ENCODE measurements around the gene PCGF3.

The PCGF3 gene

DNA sequence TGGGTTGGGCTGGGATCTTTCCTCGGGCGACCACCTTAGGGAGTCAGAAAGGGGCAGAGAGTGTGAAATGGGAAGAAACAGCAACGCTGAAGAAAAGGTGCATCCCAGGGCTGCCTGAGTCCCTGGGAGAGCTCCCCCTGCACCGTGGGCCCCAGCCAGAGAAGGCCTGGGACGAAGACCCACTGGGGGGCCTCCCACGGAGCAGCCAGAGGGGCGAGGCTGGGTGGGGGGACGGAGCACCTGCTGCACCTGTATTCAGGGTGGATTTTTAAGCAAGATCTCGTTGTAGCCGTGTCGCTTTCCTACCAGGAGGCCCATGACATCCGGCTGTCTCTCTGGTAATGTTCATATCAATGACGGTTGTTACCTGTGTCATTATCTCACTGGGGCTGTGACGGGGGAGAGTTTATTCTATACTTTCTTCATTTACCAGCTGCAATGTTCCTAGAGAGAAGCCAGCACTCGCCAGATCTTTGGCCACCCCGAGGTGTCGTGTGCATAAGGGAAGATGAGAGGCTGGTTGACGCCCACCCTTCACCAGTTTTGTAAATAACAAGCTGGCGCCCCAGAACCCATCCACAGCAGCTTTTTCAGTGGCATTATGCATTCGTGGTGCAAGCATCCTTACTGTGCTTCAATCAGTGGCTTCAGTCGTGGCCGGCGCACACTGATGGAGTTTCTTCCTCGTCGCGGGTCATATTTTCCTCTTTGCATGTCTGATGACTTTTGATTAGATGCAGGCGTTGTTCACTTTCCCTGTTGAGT is 5.6 kb upstream of the PCGF3 start:
- TF ChIP-seq, protein P1, sequence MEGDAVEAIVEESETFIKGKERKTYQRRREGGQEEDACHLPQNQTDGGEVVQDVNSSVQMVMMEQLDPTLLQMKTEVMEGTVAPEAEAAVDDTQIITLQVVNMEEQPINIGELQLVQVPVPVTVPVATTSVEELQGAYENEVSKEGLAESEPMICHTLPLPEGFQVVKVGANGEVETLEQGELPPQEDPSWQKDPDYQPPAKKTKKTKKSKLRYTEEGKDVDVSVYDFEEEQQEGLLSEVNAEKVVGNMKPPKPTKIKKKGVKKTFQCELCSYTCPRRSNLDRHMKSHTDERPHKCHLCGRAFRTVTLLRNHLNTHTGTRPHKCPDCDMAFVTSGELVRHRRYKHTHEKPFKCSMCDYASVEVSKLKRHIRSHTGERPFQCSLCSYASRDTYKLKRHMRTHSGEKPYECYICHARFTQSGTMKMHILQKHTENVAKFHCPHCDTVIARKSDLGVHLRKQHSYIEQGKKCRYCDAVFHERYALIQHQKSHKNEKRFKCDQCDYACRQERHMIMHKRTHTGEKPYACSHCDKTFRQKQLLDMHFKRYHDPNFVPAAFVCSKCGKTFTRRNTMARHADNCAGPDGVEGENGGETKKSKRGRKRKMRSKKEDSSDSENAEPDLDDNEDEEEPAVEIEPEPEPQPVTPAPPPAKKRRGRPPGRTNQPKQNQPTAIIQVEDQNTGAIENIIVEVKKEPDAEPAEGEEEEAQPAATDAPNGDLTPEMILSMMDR (conservative IDR thresholded peaks at IDR 0.05; ENCODE audit: low read depth, low read length): no peak
- Histone ChIP-seq H3K4me2 (no peak overlapping the region), H3K4me3 (IDR thresholded peaks at IDR 0.05; ENCODE audit: insufficient read depth, low read depth, low read length) (no peak overlapping the region), H3K36me3 (ENCODE audit: insufficient read depth) (no peaks in the 10 kb centered on the region), H3K27ac (no peak overlapping the region), H2AFZ (ENCODE audit: low read depth) (no peak overlapping the region), H3K27me3 (ENCODE audit: insufficient read depth, low read depth) (no peaks in the 10 kb centered on the region), H4K20me1 (ENCODE audit: insufficient read depth) (no peaks in the 10 kb centered on the region), H3K4me1 (ENCODE audit: low read depth, poor library complexity, severe bottlenecking) (no peaks in the 10 kb centered on the region), H3K79me2 (ENCODE audit: insufficient read depth, low read depth) (no peaks in the 10 kb centered on the region), H3K9ac (no peak overlapping the region)

DNA sequence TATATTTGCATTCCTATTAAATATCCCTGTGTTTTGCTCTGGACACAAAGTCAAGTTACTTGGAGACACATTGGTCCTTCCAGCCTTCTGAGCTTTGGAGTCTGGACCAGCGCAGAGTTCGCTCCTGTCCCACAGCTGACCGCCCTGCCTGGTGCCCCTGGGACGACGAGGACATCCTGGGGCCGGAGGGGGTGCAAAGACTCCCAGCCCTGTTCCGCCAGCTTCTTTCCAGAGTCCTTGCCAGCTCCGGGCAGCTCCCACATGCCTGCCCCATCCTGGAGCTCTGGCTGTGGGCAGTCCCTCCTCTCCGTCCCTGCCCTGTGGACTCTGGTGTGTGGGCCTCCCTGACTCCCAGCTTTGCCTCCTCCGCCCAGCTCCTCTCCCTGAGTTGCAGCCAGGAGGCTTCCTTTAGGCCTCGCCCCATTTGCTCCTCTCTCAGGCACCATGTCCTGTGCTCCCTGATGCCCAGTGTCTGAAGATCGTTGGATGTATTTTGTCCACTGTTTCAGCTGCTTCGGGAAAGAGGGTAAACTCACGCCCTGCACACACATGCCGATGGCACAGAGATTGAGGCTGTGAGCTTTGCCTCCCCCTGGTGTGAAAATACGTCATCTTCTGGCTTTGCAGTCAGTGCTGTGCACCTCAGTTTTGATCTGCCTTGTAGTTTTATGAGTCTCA is 4.9 kb upstream of the PCGF3 start:
- Histone ChIP-seq H3K27me3 (ENCODE audit: insufficient read depth, low read depth) (no peaks in the 10 kb centered on the region), H3K4me3 (IDR thresholded peaks at IDR 0.05; ENCODE audit: insufficient read depth, low read depth, low read length) (no peak overlapping the region), H3K79me2 (ENCODE audit: insufficient read depth, low read depth) (no peaks in the 10 kb centered on the region), H3K4me2 (no peak overlapping the region), H4K20me1 (ENCODE audit: insufficient read depth) (no peaks in the 10 kb centered on the region), H3K36me3 (ENCODE audit: insufficient read depth) (no peaks in the 10 kb centered on the region), H2AFZ (ENCODE audit: low read depth) (no peak overlapping the region), H3K9ac (no peak overlapping the region), H3K27ac (no peak overlapping the region), H3K4me1 (ENCODE audit: low read depth, poor library complexity, severe bottlenecking) (no peaks in the 10 kb centered on the region)
- TF ChIP-seq, protein P1 (conservative IDR thresholded peaks at IDR 0.05; ENCODE audit: low read depth, low read length): no peak

DNA sequence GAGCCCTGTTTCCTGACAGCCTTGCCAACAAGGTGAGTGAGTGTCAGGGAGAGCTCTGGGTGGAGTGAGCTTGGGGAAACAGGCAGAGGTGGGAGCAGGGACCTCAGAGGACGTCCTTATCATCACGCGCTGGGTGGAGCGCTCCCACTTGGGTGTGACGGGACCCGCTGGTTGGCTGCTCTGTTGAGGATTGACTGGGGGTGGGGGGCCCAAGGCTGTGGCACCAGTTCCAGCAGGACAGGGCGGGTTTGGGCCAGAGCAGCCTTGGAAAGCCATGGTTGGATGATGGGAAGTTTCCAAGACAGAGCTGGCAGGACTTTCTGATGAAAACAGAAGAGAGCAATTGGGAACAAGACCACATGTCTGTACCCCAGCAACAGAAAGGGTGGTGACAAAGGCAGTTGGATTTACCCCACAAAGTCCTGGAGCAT is 3.0 kb upstream of the PCGF3 start:
- no peaks in the 10 kb centered on the region for H3K27me3 ChIP-seq (ENCODE audit: insufficient read depth, low read depth)
- TF ChIP-seq, protein P1 (conservative IDR thresholded peaks at IDR 0.05; ENCODE audit: low read depth, low read length): no peak
- H2AFZ ChIP-seq (ENCODE audit: low read depth): no peak overlapping the region

DNA sequence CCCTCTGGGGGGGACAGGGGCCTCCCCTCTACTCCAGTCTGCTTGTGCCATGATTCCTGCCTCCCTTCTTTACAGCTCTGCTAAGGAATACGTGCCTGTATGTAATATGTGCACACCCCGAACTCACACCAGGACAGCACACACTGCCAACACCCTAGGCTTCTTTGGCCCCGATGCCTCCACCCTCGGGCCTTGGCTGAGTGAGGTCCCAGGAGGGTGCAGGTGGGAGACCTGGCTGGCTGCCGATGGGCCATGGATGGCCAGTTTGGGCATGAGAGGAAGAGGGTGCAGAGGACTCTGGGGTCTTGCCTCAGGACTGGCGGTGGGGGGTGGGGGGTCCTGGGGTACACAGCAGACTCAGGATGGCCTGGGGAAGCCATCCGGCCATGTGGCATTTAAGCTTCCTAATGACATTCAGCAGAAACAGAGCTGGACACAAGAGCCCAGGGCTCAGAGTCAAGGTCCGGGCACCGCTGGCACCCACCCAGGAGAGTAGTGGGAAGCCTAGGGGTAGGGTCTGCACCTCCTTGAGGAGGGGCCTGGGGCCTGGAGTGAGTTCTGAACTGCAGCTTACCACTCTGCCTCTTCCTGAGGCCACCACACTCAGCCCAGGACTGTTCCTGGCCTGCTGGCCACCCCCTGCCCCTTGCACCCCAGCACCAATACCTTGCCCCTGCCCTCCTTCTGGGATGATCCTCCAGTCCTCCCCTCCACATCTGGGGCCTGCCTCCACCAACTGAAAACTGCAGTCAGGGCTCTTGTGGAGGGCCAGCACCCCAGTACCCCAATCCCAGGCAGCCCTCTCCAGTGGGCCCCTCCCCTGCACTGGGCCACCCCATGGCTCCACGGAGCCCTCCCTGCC is 2.1 kb upstream of the PCGF3 start:
- H3K4me2 ChIP-seq: no peak overlapping the region
- H3K9ac ChIP-seq: no peak overlapping the region
- no peaks in the 10 kb centered on the region for H4K20me1 ChIP-seq (ENCODE audit: insufficient read depth)
- TF ChIP-seq, protein P1 (conservative IDR thresholded peaks at IDR 0.05; ENCODE audit: low read depth, low read length): no peak
- H3K27ac ChIP-seq: no peak overlapping the region
- no peaks in the 10 kb centered on the region for H3K4me1 ChIP-seq (ENCODE audit: low read depth, poor library complexity, severe bottlenecking)
- H3K27me3 ChIP-seq (ENCODE audit: insufficient read depth, low read depth): no peaks in the 10 kb centered on the region
- H3K36me3 ChIP-seq (ENCODE audit: insufficient read depth): no peaks in the 10 kb centered on the region
- no peak overlapping the region for H2AFZ ChIP-seq (ENCODE audit: low read depth)
- no peaks in the 10 kb centered on the region for H3K79me2 ChIP-seq (ENCODE audit: insufficient read depth, low read depth)
- no peak overlapping the region for H3K4me3 ChIP-seq (IDR thresholded peaks at IDR 0.05; ENCODE audit: insufficient read depth, low read depth, low read length)

More for the DNA sequence above, 3.0 kb upstream of the PCGF3 start:
- Histone ChIP-seq H4K20me1 (ENCODE audit: insufficient read depth) (no peaks in the 10 kb centered on the region), H3K27ac (no peak overlapping the region), H3K9ac (no peak overlapping the region), H3K4me1 (ENCODE audit: low read depth, poor library complexity, severe bottlenecking) (no peaks in the 10 kb centered on the region), H3K36me3 (ENCODE audit: insufficient read depth) (no peaks in the 10 kb centered on the region), H3K79me2 (ENCODE audit: insufficient read depth, low read depth) (no peaks in the 10 kb centered on the region), H3K4me2 (no peak overlapping the region), H3K4me3 (IDR thresholded peaks at IDR 0.05; ENCODE audit: insufficient read depth, low read depth, low read length) (no peak overlapping the region)

Measured in KMS-11 (cell line).